AML-193 (cell line): ENCODE results near the gene P2RX2.
A peak's percentile ranks its signal among the peaks of the same experiment; 100 is the strongest.

ENCODE experiments used
- DNase-seq, 2 experiments: peaks; one replicate each; lab custom pipeline; 2025; lab: John Stamatoyannopoulos, UW

The P2RX2 gene

DNA sequence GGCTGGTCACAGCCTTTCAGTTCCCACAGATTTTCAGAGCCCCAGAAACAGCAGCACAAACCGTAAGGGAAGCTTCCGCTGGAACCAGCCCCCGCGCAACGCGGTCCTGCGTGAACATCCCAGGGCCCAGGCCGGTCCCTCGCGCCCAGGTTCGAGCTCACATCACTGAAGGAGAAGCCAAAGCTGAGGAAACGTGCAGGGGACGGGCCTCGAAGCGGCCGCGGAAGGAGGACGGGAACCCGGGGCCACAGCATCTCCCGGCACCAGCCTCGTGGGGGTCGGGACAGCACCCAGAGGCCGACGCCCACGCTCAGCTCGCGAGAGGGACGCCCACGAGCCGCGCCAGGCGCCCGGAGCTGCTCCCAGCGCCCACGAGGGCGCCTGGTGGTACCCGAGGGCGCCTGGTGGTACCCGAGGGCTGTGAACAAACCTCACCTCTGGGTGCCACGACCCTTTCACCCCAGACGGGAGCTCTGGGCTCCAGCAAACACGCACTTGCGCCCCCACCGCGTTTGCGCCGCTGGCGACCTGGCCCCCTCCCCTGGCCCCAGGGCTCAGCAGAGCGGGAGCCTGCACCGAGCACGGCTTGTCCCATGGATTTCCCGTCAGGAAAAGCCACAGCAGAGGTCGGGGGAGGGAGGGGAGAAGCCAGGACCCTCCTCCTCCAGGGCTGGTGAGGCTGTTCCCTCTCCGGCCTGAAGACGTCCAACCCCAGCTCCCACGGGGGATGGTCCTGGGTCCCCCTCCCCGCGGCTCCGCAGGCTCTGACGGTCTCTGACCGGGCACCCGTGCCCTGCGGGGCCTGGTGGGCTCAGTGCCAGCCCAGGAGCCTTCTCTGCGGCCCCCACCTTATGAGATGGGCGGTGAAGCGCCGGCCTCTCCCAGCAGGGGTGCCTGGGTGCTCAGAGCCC, 15.1 kb upstream of the P2RX2 start:
- DNase-seq, result no peak

DNA sequence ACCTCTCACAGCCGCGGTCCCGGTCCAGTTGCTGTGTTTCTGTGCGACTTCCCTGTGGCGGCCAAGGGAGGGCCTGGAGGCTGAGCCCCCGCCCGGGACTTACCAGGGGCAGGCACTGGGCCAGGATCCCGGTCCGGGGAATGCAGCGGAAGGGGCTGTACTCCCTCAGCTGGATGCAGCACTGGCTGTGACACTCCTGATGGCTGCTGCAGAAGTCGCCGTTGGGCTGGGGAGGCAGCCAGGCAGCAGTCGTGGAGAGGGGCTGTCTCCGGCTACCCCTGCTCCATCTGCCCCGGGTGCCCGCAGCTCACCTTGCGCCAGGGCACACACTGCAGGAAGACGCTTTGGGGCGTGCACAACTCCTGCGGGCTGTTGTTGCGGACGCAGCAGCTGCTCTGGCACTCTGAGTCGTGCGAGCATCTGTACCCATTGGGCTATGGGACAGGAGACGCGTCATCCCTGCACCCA, 14.4 kb upstream of the P2RX2 start:
- DNase-seq, result no peak

DNA sequence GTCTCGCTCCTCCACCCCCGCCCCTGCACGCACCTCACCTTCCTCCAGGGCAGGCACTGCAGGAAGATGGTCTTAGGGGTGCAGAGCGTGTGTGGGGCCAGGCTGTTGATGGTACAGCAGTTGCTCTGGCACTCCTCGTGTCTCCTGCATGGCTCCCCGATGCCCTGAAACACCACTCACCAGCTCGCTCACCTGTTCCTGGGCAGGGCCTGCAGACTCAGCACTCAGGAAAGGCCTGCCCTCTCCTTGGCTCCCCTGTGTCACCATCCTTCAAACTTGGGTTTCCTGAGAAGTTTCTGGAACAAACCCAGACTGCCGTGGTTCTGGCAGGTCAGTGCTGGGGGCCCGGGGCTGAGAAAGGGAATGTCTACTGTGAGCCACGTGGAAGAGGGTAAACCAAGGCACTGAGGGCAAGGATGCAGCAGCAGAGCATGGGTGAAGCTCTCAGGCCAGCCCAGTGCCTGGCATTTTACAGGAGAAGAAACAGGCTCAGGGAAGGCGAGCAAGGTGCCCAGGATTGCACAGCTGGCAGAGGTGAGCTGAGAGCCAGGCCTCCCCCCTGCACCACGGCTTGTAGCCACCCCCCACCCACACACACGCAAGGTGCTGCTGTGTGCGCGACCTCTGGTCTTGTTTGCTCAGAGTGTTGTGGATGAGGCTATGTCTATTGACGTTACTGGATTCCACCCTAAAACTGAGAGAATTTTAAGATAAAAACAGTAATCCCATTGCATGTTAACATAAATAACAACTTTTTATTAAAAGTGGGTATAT, 13.7 kb upstream of the P2RX2 start:
- no peak for DNase-seq

DNA sequence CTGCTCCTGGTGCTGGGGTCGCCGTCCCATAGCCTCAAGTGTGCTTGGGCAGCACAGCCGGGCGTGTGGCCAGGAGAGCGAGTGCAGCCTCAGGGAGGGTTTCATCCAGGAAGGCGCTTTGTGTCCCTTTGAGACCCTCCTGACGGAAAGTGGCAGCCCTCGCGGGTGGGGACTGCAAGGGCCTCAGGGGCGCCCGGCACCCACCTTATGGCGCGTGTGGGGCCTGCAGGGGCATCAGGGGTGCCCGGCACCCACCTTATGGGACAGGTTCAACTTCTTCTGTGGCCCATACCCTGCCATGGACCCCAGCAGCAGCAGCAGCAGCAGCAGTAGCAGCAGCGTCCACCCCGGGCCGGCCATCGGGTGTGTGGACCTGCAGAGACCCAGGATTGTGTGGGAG, 12.7 kb upstream of the P2RX2 start:
- no peak for DNase-seq

DNA sequence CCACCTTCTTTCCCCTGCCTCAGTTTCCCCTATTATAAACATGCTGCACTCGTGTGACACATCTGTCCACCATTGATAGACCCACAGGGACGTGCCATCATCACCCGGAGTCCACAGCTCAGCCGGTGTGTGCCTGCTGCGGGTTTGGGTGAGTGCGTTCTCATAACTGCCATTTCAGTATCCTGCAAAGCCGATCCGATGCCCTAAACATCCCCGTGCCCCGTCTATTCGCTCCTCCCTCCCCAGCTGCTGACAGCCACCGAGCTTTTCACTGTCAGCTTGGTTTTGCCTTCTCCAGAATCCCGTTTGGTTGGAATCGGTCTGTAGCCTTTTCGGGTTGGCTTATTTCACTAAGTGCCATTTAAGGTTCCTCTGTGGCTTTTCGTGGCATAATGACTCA, 12.1 kb upstream of the P2RX2 start:
- DNase-seq, result no peak

DNA sequence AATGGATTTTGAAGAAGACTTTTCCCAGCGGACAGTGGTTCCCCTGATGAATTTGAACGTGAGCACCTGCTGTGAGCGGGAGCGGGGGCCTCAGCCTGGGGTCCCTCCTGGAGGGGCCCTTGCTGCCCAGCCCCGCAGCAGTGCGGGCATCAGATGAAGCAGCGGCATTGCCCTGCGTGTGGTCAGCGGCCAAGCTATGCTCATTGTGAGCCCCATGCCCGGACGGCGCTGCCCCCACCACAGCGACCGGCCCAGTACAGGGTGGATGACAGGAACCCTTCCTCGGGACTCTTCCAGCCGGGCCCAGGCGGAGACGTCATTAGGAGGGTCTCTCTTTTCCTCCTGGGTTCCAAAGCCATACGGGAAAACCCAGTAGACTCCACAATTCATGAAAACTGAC, 11.6 kb upstream of the P2RX2 start:
- DNase-seq, result no peak

DNA sequence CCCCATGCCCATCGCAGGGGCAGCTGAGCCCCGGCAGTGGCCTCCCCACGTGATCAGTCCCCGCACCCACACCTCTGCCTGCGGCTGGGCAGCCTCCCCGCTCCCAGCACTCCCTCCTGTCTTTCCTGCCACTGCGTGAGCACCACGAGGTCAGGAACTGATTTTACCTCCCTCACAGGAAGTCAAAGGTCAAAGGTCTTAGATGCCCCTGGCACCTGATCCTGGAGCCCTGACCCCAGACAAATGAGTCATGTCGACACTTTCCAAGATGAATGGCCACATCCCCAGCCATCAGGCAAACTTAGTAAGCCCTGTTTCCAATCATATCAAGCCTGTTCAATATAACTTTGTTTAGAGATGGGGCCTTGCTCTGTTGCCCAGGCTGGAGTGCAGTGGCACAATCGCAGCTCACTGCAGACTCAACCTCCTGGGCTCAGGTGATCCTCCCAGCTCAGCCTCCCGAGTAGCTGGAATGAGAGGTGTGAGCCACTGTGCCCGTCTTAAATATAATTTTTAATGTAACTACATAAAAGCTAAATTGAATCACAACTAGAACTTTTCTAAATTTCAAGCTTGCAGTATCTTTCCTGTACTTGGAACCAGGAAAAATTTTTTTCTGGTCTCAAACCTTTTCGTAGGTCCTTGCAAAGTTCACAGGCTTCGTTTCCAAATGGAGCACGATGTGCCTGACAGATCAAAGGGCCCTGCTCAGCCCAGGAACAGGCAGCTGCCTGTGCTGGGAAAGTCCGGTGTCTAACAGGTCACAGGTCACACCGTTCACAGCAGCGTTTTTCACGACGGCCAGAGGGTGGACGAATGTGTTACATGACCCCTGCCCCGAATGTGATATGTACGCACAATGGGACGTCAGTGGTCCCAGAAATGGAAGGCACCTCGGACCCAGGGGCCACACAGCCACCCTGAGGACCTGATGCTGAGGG, 10.1 kb upstream of the P2RX2 start:
- no peak for DNase-seq

DNA sequence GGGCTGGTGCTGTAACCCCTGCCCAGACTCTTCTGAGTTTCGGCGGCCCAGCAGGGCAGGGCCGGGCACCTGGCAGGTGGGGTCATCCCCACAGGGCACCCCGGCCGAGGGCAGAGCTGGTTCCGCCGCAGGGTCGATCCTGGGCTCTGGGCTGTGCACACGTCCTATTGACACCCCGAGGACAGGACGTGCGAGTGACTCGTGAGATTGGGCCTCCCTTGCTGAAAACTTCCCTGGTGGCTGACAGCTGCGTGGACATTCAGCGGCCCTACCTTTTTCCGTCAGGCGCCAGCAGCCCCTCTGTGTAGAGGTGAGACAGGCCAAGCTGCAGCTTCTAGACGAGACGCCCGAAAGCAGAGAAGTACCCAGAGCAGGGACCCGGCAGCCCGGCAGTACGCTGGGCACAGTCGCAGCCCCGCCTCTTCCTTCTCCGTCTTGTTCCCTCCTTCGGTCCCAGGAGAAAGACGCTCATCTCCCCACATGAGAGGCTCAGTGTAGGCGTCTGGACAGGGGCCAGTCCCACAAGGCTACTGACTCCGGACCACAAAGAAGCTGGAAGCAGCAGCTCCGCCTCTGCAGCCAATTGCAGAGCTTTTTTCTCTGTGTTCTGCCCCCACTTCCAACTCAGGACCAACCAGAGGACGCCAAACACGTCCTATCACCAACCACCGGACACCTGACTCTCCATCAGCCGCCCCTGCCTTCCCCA, 8.4 kb upstream of the P2RX2 start, which contains the start of gene LRCOL1:
TSS of gene LRCOL1 (minus strand) at position 532 of the 709 bp plus-strand sequence. CDS start 4,331 bp downstream, outside the sequence.
- no peak for DNase-seq

DNA sequence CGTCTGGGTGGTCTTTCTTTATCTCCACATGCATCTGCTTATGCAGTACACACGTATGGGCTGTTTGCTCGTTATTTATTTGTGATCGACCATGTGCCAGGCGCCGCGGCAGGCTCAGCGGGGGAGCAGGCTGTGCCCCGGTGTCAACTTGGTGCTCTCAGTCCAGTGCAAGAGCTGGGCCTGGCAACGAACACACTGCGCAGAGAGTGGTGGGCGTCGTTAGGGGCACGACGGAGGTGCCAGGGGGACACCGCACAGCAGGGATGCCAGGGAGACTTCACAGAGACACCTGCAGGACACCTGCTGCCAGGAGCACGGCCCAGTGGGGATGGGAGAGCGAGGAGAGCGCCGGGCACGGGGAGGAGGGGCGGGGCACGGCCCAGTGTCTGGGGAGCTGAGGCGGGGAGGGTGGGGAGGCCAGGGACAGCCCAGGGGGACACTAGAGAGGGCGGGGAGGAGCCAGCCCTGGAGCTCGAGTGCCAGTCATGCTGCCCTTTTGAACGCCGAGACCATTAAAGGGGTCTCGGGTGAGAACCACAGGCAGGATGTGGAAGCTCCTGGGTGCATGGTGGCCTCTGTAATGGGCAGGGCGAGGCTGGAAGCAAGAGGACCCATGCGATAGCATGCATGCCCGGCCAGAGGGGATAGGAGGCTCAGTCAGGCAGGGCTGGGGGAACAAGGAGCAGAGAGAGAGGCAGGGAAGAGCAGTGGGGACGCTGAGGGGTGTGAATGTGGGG, 7.5 kb upstream of the P2RX2 start:
- no peak for DNase-seq

DNA sequence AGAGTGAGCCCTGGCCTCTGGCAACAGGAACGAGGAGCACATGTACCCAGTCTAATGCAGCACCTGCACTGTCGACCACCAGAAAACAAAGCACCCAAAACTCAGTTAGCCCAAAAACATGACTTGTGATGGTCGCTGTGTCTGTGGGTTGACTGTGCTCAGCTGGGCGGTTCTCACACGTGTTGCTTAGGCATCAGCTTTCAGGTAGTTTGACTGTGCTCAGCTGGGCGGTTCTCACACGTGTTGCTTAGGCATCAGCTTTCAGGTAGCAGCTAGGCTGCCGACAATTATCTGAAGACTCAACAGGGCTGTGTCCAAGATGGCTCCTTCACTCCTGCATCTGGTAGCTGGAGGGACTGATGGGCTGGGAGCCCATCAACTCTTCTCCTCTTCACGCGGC, 7.0 kb upstream of the P2RX2 start:
- no peak for DNase-seq

DNA sequence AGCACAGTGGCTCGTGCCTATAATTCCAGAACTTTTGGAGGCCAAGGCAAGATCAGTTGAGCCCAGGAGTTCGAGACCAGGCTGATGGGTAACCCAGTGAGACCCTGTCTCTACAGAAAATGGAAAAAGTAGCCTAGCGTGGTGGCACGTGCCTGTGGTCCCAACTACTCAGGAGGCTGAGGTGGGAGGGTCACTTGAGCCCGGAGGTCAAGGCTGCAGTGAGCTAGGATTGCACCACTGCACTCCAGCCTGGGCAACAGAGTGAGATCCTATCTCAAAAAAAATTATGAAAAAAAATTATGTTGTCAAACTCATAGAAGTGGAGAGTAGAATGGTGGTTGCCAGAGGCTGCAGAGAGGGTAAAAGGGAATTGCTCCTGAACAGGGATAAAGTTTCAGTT, 4.5 kb upstream of the P2RX2 start:
- no peak for DNase-seq

DNA sequence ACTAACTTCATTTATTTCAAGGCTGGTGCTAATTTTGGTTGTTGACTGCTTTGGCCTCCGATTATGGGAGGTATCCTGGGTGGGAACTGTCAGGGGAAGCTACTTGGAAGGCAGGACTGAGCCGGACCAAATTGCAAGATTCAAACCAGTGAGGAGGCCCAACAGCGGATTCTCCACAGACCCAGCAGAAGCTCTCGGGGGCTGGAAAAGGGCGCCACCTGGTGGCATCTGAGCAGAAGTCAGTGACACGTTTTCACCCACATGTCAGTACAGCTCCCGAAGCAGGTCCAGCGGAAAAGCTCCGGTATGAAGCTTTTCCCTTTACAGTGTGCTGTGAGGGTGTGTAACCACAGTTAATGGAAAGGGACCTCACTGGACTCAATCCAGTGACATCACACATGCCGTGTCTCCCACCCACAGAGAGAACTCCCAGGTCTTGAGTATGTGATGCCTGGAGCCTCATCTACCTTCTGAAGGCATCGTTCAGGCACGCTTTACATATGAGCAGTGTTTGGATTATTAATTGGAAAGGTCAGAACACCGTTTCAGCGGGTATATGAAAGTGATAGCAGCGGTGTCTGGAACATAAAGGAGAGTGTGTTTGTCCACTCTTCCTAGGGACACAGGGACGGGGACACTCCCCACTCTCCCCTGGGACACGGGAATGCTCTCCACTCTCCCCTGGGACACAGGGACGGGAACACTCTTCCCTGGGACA, 3.6 kb upstream of the P2RX2 start:
- DNase-seq, result peak; percentile 54 to 75

DNA sequence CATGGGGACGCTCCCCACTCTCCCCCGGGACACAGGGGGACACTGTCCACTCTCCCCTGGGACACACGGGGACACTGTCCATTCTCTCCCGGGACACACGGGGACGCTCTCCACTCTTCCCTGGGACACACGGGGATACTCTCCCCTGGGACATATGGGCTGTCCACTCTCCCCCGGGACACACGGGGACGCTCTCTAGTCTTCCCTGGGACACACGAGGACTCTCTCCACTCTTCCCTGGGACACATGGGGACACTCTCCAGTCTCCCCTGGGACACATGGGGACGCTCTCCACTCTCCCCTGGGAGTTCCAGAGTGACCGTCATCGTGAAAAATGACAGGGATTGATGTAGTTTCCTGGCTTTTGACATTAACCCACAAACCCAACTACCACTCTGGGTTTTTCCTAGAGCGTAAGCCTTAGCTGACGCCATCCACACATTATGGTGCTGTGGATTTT, 3.0 kb upstream of the P2RX2 start:
- DNase-seq, result no peak

DNA sequence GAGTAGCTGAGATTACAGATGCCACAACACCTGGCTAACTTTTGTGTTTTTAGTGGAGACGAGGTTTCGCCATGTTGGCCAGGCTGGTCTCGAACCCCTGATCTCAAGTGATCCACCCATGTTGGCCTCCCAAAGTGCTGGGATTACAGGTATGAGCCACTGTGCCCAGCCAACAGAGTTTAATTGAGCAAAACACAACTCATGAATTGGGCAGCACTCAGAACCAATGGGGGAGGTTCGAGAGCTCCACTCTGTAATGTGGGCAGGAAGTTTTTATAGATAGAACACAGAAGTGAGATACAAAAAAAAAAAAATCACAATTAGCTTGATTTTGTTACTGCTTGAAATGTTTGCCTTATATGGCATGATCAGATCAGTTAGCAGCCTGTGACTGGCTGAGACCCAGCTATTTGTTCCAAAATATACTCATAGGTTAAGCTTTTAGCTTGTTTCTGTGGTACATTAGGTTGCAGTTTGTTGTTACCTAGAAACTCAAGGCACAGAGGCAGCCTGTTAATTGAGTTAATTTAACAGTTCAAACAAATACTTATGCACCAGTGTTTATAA, 1.4 kb upstream of the P2RX2 start:
- no peak for DNase-seq

DNA sequence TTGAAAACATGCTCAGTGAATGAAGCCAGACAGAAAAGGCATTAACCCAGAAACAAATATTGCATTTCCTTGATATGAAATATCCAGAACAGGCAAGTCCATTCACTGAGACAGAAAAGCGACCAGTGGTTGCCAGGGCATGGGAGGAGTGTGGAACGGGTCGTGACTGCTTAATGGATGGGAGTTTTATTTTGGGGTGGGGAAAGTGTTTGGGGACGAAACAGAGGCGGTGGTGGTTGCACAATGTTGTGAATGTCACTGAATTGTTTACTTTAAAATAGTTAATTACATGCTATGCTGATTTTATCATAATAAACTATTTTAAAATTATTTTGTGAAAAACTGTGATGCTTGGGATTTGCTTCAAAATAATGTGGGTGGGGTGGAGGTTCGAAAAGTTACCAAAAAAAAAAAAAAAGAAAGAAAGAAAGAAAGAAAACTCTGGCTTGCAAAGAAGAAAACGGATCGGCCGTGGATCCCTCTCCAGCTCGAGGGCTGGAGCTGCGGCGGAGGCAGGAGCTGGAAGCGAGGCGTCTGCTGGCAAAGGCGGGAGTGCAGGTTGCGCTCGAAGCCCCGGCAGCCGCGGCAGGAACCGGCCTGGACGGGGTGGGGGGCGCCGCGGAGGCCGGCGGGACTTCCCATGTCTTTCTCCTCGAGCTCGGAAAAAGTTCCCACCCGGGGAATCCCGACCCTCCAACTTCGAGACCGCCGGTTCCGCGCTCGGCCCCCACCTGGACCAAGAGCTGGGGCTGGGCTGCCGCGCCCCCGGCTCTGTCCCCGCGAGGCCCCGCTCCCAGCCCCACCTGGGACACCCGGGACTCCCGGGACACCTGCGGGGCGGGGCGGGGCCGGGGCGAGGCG, 524 bp upstream of the P2RX2 start:
- no peak for DNase-seq

DNA sequence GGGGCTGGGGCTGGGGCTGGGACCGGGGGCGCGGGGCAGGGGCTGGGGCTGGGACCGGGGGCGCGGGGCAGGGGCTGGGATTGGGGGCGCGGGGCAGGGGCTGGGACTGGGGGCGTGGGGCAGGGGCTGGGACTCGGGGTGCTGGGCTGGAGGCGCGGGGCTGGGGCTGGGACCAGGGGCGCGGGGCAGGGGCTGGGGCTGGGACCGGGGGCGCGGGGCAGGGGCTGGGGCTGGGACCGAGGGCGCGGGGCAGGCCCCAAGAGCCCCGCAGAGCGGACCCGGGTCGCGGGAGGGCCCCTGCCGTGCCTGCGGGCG, 452 bp downstream of the P2RX2 start:
- DNase-seq, result no peak

DNA sequence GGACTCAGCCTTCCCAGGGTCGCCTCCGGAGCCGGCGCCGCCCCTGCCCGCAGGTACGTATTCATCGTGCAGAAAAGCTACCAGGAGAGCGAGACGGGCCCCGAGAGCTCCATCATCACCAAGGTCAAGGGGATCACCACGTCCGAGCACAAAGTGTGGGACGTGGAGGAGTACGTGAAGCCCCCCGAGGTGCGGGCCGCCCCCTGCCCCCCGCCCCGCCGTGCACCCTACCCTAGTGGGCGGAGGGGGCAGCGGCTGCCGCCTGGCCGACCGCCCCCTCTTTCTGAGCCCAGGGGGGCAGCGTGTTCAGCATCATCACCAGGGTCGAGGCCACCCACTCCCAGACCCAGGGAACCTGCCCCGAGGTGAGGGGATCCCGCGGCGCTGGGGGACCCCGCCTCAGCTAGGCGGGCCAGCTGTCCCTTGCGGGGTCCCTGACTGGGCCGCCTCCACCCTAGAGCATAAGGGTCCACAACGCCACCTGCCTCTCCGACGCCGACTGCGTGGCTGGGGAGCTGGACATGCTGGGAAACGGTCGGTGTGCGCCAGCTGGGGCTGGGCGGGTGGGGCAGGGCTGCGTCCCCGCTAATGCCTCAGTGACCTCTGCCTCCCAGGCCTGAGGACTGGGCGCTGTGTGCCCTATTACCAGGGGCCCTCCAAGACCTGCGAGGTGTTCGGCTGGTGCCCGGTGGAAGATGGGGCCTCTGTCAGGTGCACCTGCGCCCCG, 973 bp downstream of the P2RX2 start:
- DNase-seq, result no peak
